WI38 (cell line): Measurements from ENCODE around the gene DDC.

Source experiments
- H3K4me3 ChIP-seq: 2 replicates; pipeline ENCODE4 v1.5.1; 2011; ENCODE audit warnings: low read depth, mild to moderate bottlenecking, control low read depth, low read length
- TF ChIP-seq, protein P1 (sequence below): IDR thresholded peaks from 2 replicates; pipeline ENCODE4 v1.5.1; 2012; ENCODE audit warnings: low read depth, mild to moderate bottlenecking, control low read depth, low read length

Gene DDC

GRCh38 chr7:50508471-50508943 is 56.7 kb downstream of the DDC start:
- TF ChIP-seq, protein P1, sequence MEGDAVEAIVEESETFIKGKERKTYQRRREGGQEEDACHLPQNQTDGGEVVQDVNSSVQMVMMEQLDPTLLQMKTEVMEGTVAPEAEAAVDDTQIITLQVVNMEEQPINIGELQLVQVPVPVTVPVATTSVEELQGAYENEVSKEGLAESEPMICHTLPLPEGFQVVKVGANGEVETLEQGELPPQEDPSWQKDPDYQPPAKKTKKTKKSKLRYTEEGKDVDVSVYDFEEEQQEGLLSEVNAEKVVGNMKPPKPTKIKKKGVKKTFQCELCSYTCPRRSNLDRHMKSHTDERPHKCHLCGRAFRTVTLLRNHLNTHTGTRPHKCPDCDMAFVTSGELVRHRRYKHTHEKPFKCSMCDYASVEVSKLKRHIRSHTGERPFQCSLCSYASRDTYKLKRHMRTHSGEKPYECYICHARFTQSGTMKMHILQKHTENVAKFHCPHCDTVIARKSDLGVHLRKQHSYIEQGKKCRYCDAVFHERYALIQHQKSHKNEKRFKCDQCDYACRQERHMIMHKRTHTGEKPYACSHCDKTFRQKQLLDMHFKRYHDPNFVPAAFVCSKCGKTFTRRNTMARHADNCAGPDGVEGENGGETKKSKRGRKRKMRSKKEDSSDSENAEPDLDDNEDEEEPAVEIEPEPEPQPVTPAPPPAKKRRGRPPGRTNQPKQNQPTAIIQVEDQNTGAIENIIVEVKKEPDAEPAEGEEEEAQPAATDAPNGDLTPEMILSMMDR, result no peak

DNA sequence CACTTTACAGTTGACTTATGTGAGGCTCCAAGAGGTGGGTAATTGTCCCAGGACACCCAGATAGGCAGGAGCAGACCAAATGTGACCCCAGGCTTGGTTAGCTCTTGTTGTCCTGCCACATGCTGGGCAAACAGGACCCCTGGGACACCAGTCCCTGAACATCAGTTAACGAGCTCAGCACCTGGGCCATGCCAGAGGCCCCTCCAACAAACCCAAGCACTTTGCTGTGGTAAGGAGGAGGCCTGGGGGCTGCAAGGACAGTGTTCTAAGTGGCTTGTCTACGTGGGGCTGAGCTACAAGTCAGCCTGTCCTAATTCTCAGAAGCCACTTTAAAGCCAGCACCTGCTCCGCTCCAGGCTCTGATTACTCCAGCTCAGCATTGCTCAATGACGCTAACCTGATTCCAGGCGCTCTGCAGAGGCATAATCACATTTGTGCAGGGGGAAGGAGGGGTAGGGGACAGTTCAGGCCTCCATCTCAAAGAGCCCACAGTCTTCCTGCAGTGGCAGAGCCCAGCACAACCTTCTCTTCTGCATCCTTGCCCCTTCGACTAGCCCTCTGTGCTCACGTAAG is 57.2 kb downstream of the DDC start:
- TF ChIP-seq, protein P1, result no peak
- H3K4me3 ChIP-seq, result no peak overlapping the region

More at GRCh38 chr7:50508471-50508943, 56.7 kb downstream of the DDC start:
- no peak overlapping the region for H3K4me3 ChIP-seq

GRCh38 chr7:50505553-50506210 is 59.5 kb downstream of the DDC start:
- H3K4me3 ChIP-seq, result no peak overlapping the region
- TF ChIP-seq, protein P1, result no peak

- H3K4me3 ChIP-seq, result no peak overlapping the region
- TF ChIP-seq, protein P1, result no peak
Measured at GRCh38 chr7:50504646-50505546, 60.3 kb downstream of the DDC start.

- TF ChIP-seq, protein P1, result no peak
- H3K4me3 ChIP-seq, result no peak overlapping the region
Measured at GRCh38 chr7:50502947-50503346, 62.3 kb downstream of the DDC start.

GRCh38 chr7:50502001-50502684 is 63.1 kb downstream of the DDC start:
- TF ChIP-seq, protein P1, result no peak
- no peak overlapping the region for H3K4me3 ChIP-seq
